Activated naive CD4-positive, alpha-beta T cell treated with Interleukin-2 at 50 U/mL for 16 hours (primary cell): ENCODE results near the gene TAX1BP1.

ENCODE experiments used
- DNase-seq: peaks from one replicate; pipeline ENCODE4 v3.0.0-alpha.2; 2020

Gene TAX1BP1

GRCh38 chr7:27784399-27785053 is 44.6 kb downstream of the TAX1BP1 start:
- peak; percentile 3 for DNase-seq

DNA sequence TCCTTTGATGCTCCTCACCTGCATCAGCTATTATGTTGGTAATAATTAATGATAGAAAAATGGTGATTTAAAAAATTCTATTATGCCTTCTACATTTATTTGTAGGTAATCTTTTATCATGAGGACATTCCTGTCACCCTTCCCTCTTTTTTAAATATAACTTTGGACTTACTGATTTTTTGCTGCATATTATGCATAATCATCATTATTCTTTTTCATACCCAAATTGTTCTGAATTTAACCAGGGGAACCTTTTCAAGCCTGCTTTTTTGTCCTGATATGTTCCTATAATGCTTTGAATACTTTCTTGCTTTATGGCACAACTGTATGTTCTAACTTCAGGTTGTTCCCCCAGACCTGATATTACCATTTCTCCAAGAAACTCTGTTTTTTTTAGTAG is 48.5 kb downstream of the TAX1BP1 start:
- DNase-seq: no peak

DNA sequence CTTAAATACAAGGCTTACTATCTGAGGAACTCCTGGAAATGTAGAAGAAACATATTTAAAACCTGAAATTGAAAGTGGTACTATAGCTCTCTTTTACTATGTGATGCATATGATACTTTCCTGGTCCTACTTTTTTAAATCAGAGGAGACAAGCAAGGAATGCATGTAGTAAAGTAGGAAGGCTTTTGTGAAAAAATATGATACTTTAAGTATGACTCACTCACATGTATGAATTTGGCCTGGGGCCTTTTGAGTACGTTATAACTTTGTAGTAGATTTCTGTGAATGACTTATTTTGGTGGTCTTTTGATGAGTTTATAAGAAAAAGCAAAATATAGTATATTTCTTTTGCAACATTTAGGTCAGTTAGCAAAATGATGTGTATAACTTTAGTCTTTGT is 53.8 kb downstream of the TAX1BP1 start:
- no peak for DNase-seq

DNA sequence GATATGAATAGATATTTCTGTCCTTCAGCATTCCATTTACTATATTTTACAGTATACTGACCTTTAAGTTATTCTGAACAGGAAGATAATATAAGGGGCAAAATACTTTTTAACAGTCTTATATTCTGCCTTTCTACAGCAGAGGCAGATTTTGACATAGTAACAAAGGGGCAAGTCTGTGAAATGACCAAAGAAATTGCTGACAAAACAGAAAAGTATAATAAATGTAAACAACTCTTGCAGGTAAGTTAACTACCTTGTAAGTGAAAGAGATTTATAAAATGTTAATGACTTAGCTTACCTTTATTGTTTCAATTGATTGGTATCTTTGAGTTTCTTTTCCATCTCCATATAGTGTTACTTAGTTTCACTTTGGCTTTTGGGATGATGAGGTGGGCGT is 56.0 kb downstream of the TAX1BP1 start:
- DNase-seq: no peak

- no peak for DNase-seq
Measured at GRCh38 chr7:27799212-27799611, 59.2 kb downstream of the TAX1BP1 start.

DNA sequence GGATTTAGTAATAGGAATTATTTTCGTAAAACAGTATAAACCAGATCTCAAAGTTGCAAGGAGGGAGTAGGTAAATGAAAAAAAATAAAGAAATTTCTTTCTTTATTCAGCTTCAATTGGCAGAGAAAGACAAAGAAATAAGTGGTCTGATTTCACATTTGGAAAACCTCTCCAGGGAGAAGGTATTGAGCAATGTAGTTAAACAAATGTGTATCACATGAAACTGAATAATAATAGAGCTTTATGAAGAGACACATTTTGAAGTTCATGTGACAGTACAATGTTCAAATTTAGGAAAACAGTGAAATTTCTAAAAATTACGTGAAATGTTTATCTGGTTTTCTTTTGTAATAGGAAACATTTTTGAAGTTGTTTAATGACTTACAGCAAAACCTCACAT is 63.0 kb downstream of the TAX1BP1 start:
- DNase-seq: no peak

DNA sequence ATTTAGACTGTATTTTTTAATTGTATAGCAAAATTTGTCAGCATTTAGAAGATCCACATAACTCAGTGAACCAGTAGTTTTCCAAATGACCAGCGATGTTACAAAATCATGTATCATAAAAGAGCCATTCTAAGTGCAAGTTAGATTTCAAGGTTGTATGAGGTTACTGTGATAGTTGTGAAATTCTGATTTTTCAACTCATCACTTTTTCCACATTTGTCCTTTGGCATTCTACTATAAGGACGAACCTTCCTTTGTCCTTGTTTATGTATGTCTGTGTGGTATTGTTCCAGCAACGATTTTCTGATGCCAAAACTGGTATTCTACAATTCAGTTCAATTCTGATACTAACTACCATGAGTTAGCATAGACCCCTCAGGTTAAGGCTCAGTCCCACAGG is 64.2 kb downstream of the TAX1BP1 start:
- DNase-seq: no peak

DNA sequence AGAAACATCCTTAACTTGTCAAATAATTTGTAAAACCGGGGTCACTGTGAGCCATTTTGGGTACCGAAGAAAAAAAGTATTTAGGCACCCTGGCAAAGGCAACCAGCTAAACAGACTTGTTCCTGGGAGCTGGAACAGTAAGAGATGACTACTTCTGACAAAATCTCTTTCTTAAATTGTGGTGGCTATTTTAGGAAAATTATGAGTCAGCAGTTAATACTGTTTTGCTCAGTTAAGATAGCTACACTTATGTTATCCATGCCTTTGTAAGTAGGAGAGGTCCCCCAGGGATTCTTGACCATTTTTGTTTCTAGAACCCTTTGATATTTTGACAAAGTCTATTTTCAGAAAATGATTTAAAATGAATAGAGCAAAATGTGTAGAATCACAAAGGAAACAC is 68.7 kb downstream of the TAX1BP1 start:
- no peak for DNase-seq

DNA sequence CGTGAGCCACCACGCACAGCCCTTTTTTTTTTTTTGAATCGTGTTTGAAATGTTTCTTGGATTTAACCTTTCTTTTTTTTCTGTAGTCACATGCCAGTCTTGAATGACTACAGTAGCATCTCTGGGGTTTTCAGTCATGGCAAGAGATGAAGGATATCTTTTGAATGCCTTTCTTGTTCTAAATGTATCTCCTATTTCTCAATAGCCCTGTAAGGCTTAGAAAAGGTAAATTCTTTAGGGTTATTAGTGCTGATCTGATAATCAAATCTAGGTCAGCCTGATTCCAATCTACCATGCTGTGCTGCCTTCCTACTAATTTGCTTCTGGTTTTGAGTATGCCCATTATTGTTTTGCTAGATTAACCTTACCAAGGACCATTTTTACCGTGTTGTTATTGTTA is 70.2 kb downstream of the TAX1BP1 start:
- no peak for DNase-seq

- no peak for DNase-seq
Measured at GRCh38 chr7:27812706-27813105, 72.7 kb downstream of the TAX1BP1 start.

DNA sequence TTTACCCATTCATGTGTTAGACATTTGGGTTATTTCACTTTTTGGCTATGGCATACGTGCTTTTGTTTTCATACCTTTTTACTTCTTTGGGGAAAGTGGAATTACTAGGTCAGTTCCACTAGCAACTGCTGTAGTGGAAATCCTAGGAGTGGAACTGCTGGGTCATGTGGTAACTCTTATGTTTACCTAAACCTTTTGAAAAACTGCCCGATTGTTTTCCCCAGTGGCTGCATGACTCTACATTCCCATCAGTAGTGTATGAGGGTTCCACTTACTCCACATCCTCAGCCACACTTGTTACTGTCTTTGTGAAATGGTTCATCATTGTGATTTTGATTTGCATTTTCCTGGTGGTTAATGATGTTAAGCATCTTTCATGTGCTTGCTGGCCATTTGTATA is 82.3 kb downstream of the TAX1BP1 start:
- no peak for DNase-seq

- DNase-seq: no peak
Measured at GRCh38 chr7:27825891-27826290, 85.9 kb downstream of the TAX1BP1 start.

DNA sequence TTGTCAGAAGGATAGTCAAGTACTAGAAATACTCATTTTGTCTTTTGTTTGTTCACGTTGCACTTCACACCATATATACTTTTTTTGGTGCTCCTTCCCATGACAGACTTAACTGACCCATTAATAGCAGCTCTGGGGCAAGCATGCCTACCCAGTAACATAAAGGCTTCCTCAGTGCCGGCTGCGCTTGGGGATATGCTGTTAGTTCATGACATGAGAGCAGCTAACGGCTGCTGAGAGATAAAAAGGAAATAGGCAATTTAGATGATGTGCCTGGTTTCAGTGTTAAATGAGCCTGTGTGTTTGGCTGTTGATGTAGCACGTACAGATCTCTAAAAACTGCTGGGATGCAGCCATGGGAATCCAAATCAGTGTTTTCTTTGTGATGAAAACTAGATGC is 86.4 kb downstream of the TAX1BP1 start:
- DNase-seq: no peak

DNA sequence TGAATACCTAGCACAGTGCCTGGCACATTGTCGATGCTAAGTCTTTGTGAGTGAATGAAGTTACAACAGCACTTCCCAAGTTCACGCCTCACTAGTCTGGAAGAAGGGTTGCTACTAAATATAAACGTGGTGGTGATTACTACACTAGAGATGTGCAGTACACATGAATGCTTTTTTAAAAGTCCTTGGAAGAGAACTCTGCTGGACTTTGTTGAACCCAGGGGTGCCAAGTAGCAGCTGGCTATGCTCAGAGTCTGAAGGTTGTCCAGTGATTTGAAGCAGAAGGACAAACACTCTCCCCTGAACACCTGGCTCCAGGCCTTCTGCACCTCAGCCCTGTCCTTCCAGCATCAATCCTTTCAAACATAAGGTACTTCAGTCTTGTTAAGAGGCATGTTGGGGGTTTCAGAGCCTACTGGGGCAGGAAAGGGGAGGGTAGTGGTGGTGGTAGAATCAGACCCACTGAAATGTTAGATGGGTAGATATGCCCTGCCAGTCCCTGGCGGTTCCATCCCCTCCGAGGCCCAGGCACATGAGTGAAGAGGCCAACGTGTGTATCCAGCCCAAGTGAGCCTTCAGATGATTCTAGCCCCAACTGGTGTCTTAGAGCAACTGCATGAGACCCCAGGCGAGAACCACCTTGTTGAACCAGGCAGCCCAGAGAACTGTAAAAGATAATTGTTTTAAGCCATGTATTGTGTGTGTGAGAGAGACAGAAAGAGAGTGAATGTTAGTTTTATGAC is 94.4 kb downstream of the TAX1BP1 start:
- no peak for DNase-seq

DNA sequence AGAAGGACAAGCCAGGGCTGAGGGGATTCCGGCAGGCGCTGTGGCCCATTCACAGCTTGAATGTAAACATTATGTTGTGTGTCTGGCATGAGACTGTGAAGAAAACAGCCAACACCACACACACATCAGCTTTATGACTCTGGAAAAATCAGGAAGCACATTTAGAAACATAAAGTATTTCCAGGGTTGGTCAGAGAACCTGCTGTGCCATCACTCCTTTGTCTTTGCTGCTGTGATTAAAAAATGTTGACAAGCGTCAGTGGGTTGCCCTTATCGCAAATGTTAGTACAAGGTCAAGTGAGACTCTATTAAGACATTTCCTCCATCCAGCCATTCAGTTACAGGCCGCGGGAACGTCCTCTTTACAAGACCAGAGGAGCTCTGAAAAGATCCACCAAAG is 95.4 kb downstream of the TAX1BP1 start:
- DNase-seq: no peak

DNA sequence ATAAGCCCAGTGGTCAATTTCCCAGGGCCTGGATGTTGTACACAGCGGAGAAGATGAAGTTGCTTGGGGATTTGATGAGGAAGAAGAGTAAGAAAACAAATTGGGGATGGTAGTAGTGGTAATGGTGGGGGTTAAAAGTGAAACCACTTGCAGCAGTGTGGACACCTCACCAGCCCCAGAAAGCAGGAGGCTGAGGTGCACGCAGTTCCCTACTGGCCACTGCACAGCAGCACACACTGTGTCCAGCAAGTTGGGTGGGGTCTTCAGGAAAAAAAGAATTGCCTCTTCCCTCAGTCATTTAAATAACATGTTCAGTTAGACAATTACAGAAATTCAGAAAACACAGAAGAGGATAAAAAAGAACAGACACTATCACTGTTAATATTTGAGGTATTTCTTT is 96.6 kb downstream of the TAX1BP1 start:
- DNase-seq: no peak

- no peak for DNase-seq
Measured at GRCh38 chr7:27839099-27839498, 99.1 kb downstream of the TAX1BP1 start.

GRCh38 chr7:27840313-27840712 is 100.4 kb downstream of the TAX1BP1 start:
- DNase-seq: peak; percentile 48

- DNase-seq: no peak
Measured at GRCh38 chr7:27840760-27841364, 100.9 kb downstream of the TAX1BP1 start.

- DNase-seq: no peak
Measured at GRCh38 chr7:27842094-27842692, 102.2 kb downstream of the TAX1BP1 start.

GRCh38 chr7:27842851-27843250 is 102.9 kb downstream of the TAX1BP1 start:
- DNase-seq: no peak

DNA sequence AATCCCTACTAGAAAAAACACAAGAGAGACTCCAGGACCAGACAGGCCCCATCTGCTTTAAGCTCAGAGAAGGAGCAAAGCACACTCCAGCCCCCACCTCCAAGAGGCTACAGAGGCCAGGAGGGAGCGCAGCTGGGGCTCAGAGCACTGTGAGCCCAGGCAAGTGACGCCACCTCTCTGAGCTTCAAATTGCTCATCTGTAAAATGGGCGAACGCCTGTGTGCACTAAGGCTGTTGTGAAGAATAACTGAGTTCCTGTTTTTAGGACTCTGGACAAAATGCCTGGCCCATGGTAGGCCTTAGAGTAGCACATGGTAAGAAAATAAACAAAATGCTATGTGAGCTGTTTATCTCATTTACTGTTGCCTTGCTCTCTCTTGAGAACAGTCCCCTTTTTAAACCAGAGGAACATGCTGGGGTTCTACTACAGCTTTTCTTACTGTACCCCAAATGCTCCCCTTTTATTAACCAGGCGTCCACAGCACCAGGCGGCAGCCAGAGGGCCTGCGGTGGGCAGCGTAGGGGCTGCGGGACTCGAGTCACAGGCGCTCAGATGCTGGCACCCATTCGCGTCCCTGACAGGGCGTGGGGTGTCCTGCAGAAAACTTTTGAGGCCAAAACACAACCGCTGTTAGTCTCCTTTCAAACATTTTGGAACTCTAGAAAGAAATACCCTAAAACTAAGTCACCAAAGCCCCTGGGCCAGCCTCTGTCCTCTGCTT is 103.8 kb downstream of the TAX1BP1 start:
- no peak for DNase-seq

- DNase-seq: no peak
Measured at GRCh38 chr7:27846388-27846787, 106.4 kb downstream of the TAX1BP1 start.
